ENCODE results near the gene SWSAP1. TPM values are rescaled to one million over a fixed set of nuclear protein-coding genes. Genes with fewer than 3 reads are reported as not detected.

The SWSAP1 gene
- total RNA-seq, 4 donors from 2014 or later = 1.6 to 3.7 (median 2.6) TPM

DNA sequence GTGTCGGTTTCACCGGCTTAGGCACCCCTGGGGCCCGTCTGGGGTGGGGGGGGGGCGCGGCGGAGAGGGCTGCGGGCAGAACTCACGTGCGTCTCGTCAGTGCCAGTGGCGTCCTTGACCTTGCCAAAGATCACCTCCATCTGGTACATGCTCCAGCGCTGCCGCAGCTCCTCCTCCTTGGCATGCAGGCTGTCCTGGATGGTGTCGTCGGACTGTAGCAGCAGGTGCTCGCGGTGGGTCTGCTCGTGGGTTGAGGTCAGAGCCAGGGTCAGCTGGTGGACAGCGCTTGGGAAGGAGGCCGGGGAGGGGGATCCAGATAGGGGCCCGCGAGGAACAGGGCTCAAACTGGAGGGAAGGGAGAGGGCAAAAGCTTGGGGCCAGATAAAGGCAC, 49.3 kb downstream of the SWSAP1 start:
- peaks cover 48% of the 10 kb centered on the region for H3K4me1 ChIP-seq
- no peak for DNase-seq (ENCODE audit: low spot score in 2 of 2)
- TF ChIP-seq, protein P1, sequence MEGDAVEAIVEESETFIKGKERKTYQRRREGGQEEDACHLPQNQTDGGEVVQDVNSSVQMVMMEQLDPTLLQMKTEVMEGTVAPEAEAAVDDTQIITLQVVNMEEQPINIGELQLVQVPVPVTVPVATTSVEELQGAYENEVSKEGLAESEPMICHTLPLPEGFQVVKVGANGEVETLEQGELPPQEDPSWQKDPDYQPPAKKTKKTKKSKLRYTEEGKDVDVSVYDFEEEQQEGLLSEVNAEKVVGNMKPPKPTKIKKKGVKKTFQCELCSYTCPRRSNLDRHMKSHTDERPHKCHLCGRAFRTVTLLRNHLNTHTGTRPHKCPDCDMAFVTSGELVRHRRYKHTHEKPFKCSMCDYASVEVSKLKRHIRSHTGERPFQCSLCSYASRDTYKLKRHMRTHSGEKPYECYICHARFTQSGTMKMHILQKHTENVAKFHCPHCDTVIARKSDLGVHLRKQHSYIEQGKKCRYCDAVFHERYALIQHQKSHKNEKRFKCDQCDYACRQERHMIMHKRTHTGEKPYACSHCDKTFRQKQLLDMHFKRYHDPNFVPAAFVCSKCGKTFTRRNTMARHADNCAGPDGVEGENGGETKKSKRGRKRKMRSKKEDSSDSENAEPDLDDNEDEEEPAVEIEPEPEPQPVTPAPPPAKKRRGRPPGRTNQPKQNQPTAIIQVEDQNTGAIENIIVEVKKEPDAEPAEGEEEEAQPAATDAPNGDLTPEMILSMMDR (IDR thresholded peaks at IDR 0.05) = no peak
- TF ChIP-seq EP300 (IDR thresholded peaks at IDR 0.05) (no peak), POLR2A (IDR thresholded peaks at IDR 0.05) (no peak), POLR2AphosphoS5 (IDR thresholded peaks at IDR 0.05) (no peak)
- no peak overlapping the region for H3K27ac ChIP-seq
- no peak overlapping the region for H3K4me3 ChIP-seq
- no peaks in the 10 kb centered on the region for H3K9me3 ChIP-seq
- 39% methylated on average over 3 of the region's 22 CpGs for WGBS
- H3K27me3 ChIP-seq = peaks cover 45% of the 10 kb centered on the region
- no peaks in the 10 kb centered on the region for H3K36me3 ChIP-seq

Other genes starting within 250 kb of the SWSAP1 start
- 1 to 10 TPM; 1.8 to 4.0 (median 3.7) TPM for gene SPC24, start 218.9 kb upstream of the SWSAP1 start, total RNA-seq
- gene KANK2, start 177.1 kb upstream of the SWSAP1 start, total RNA-seq = 10 to 100 TPM; 42.5 to 75.5 (median 65.1) TPM
- not detected for gene ANGPTL8, start 135.0 kb upstream of the SWSAP1 start, total RNA-seq
- gene DOCK6, start 112.1 kb upstream of the SWSAP1 start, total RNA-seq = 100 to 1,000 TPM in 2 of 4 donors, 10 to 100 TPM in 2; 69.7 to 188 (median 98.3) TPM
- not detected for gene TSPAN16, start 78.5 kb upstream of the SWSAP1 start, total RNA-seq
- 100 to 1,000 TPM in 2 of 4 donors, 10 to 100 TPM in 2; 68.7 to 132 (median 98.3) TPM for gene RAB3D, start 35.0 kb upstream of the SWSAP1 start, total RNA-seq
- 100 to 1,000 TPM; 202 to 245 (median 207) TPM for gene TMEM205, start 28.4 kb upstream of the SWSAP1 start, total RNA-seq
- gene CCDC159, start 28.1 kb upstream of the SWSAP1 start, total RNA-seq = 10 to 100 TPM in 3 of 4 donors, 1 to 10 TPM in 1; 8.0 to 58.3 (median 14.3) TPM
- gene PLPPR2, start 19.2 kb upstream of the SWSAP1 start, total RNA-seq = 10 to 100 TPM; 18.9 to 32.1 (median 22.5) TPM
- 1 to 10 TPM; 1.2 to 5.1 (median 2.9) TPM for gene EPOR, start 9.6 kb downstream of the SWSAP1 start, total RNA-seq
- 1 to 10 TPM; 1.4 to 4.3 (median 3.5) TPM for gene RGL3, start 44.6 kb downstream of the SWSAP1 start, total RNA-seq
- gene ODAD3, start 60.5 kb downstream of the SWSAP1 start, total RNA-seq = 1 to 10 TPM in 1 of 4 donors, under 1 TPM in 2, not detected in 1; 0.23 to 1.0 (median 0.48) TPM
- gene PRKCSH, start 61.0 kb downstream of the SWSAP1 start, total RNA-seq = 100 to 1,000 TPM; 119 to 164 (median 124) TPM
- gene ELAVL3, start 106.4 kb downstream of the SWSAP1 start, total RNA-seq = not detected
- 10 to 100 TPM; 10.1 to 19.1 (median 11.8) TPM for gene ZNF653, start 131.2 kb downstream of the SWSAP1 start, total RNA-seq
- 10 to 100 TPM; 40.4 to 65.7 (median 57.8) TPM for gene ECSIT, start 154.5 kb downstream of the SWSAP1 start, total RNA-seq
- 10 to 100 TPM; 19.9 to 31.6 (median 24.2) TPM for gene CNN1, start 164.2 kb downstream of the SWSAP1 start, total RNA-seq
- gene ELOF1, start 184.6 kb downstream of the SWSAP1 start, total RNA-seq = 10 to 100 TPM; 30.6 to 55.3 (median 41.1) TPM
- gene ACP5, start 203.0 kb downstream of the SWSAP1 start, total RNA-seq = 10 to 100 TPM; 18.0 to 40.1 (median 32.8) TPM
- 1 to 10 TPM; 6.1 to 8.9 (median 7.9) TPM for gene ZNF627, start 222.8 kb downstream of the SWSAP1 start, total RNA-seq

All from suprapubic skin (tissue), 4 donors.